HG03565 (cell line): ENCODE results near the gene TPM3.
"Not testable (repeated sequence)": the region's sequence is repeated elsewhere in the genome, so short reads cannot be mapped to it uniquely, and the experiment has no call there.

Source experiments
- ATAC-seq: cut with Tn5 transposase; IDR thresholded peaks from one replicate; pipeline ENCODE4 v1.9.1; 2021; ENCODE audit warnings: mild to moderate bottlenecking, moderate library complexity; ENCODE audit not compliant: unreplicated experiment

TPM3 gene

GRCh38 chr1:154206196-154206595, 14.3 kb upstream of the TPM3 start, which contains the start of gene CFAP141:
CFAP141 (minus strand) TSS chr1:154206333; CDS start chr1:154206307, 26 bp downstream.
- no peak for ATAC-seq

DNA sequence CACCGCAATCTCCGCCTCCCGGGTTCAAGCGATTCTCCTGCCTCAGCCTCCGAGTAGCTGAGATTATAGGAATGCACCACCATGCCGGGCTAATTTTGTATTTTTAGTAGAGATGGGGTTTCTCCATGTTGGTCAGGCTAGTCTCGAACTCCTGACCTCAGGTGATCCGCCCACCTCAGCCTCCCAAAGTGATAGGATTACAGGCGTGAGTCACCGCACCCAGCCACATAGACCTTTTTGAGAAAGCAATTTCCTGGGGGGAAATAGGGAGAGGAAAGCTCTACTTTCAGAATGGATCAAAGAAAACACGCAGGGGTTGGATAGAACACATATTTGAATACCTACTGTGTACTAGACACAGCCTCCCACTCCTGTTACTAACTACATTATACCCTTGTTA, 13.9 kb upstream of the TPM3 start:
- not testable (repeated sequence) for ATAC-seq

GRCh38 chr1:154199563-154199879, 7.6 kb upstream of the TPM3 start:
- ATAC-seq: no peak

GRCh38 chr1:154198756-154199562, 7.1 kb upstream of the TPM3 start:
- ATAC-seq: no peak

DNA sequence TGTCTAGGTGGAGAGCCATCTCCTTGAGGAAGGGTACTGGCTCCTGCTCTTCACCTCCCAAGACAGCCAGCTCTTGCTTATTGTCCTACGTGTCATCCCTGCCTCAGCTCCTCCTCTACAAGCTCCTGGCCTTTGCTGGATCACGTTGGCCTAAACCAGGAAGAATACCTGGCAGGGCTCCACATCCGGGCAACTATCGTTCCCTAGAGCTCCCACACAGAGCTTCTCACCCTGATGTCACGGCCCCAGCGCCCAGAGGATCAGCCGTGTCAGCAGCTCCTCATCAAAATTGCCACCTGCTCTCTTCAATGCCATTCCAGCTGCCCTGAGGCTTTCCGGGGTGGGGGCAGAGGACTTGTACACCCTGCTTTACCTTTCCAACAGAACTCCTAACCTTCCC, 1.9 kb upstream of the TPM3 start:
- ATAC-seq: no peak

GRCh38 chr1:154192476-154192875, 576 bp upstream of the TPM3 start:
- ATAC-seq: no peak

- no peak for ATAC-seq
These were observed 1.4 kb downstream of the TPM3 start for GRCh38 chr1:154190550-154190949.

DNA sequence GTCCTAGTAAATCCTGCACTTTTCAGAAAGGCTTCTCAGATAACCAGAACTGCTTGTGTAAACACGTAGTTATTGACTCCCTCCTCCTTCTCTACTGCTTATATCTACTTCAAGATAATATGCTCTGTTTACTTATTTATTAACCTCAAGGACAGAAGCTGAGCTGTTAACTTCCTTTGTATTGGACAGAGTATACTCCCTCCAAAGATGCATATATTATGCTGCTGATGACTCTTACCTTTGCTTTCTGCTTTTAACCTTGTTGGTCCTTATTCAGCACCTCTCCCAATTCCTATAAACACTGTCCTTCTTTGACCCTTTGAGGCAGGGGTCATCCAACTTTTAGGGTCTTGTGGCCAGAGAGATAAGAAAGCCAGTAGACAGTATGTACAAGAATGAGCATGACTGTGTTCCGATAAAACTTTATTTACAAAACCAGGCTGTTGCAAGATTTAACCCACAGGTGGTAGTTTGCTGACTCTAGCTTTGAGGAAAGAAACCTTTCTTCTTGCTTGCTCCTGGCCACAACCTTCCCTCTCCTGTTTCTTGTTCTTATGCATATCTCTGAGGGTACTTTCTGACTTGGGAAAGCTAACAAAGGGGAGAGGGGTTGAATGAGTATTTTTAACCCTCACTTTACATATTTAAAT, 4.9 kb downstream of the TPM3 start:
- no peak for ATAC-seq

DNA sequence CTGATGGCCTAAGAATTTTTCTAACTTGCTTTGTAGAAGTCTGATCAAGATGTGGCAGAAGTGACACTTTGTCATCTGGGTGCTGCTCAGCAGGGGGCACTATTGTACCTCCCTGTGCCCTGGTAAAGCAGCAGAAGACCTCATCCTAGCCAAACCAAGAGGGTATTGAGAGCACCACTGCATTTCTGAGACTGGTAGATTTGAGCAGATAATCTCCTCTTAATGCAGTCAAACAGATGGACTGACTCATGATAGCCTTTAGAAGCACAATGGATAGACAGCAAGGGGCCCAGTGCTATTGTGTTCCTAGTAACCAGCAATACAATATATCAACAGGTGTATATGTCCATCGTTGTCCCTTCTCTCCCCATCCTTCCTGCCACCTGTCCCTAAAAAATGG, 5.7 kb downstream of the TPM3 start:
- no peak for ATAC-seq

GRCh38 chr1:154183046-154183915, 8.6 kb downstream of the TPM3 start:
- ATAC-seq: peak; percentile 54

GRCh38 chr1:154182344-154183045, 9.4 kb downstream of the TPM3 start:
- ATAC-seq: peak; percentile 37

DNA sequence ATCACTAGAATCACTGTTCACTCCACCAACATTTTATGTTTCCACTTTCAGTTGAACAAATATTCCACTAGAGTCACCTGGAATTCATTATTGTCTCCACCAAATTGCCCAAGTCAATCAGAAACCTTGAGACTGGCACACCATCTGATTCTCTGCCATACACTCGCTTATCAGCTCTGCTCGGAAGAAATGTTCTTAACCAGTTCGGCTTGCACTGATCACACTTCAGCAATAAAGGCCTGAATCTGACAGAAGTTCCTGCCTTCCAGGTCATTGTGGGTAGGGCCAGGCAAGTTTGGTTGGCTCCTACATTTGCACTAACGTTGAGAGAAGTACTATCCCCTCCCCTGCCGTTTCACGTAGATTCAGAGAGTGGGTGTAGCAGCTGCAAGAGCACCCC, 10.0 kb downstream of the TPM3 start:
- ATAC-seq: no peak

- no peak for ATAC-seq
These were observed 11.8 kb downstream of the TPM3 start for GRCh38 chr1:154179946-154180687.

DNA sequence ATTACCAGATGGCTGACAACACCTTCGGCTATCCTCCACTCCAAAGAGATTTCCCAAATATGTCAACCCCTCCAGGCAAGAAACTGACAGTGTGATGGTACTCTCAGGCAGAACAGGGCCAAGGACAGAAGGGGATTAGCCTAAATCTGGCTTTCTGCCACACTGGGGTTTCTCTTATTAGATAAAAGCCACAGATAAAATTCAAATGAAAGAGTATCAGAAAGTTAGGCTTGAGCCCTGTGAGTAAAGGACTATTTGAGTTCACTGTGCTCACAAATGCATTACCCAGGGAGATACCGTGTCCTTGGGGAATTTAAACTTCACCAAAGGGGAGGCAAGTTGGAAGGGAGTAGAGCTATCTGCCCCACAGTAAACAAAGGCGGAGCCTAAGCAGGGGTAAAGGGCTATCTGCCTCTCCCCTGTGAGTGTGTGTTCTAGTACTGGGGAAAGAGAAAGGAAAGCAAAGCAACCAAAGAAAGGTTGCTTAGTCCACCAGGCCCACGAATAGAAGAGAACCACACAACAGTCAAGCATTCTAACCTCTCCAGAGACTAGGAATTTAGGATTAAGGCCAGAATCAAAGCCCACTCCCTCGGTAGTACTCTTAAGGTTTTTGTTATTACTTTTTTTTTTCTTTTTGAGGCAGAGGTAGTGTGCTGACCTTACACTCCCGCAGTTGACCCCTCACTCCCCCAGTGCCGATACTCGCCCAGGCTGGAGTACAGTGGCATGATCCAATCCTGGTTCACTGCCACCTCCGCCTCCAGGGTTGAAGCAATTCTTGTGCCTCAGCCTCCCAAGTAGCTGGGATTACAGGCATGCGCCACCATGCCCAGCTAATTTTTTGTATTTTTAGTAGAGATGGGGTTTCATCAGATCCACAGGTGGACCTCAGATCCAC, 12.7 kb downstream of the TPM3 start:
- ATAC-seq: no peak

- ATAC-seq: no peak
These were observed 13.9 kb downstream of the TPM3 start for GRCh38 chr1:154178013-154178412.

DNA sequence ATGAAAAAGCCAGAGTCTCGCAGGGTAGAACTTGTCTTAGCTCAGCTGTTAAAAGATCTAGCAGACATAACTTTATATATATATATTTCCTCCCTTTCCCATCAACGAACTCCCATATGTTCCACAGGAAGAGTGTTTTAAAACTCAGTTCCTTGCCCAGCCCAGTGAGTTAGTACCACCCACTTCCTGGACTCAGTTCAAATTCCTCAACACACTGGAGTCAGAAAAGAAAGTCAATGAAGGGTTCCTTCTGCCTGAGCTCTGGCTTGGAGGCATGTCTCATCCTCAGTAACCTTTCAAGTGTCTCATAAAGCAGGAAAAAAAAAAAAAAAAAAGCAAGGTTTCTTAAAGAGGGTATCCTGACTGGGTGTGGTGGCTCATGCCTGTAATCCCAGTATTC, 15.6 kb downstream of the TPM3 start:
- no peak for ATAC-seq

DNA sequence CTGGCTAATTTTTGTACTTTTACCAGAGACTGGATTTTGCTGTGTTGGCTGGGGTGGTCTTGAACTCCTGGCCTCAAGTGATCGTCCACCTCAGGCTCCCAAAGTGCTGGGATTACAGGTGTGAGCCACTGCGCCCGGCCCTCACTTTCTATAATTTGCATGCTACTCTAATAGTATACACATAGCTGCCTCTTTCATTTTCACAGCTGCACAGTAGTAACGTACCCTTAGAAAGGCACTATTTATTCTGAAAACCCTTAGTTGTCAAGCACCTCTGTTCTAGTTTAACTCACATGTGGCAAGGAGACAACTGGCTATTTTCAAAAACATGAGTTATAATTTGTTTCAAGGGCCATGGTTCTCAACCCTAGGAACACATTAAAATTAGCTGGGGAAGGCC, 17.2 kb downstream of the TPM3 start:
- no peak for ATAC-seq

GRCh38 chr1:154171880-154172279, 20.0 kb downstream of the TPM3 start:
- ATAC-seq: no peak

DNA sequence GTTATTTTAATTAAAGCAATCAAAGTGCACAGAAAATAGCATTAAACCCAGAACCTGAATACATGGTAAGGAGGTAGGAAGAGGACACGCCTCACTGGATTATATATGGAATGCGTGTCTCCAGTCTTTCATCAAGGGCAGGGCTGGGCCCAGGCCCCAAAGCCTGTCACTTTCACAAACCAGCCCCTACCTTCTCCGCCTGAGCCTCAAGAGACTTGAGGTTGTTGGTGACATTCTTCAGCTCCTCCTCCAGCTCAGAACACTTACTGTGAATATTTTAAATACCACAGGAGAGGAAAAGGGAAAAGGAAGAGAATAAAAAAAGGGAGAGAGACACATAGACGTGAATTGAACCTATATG, 20.7 kb downstream of the TPM3 start:
- ATAC-seq: no peak
